ENCODE results near the gene ZFAND2B. TPM values are rescaled to one million over a fixed set of nuclear protein-coding genes. Genes with fewer than 3 reads are reported as not detected.
"Not testable (repeated sequence)": the region's sequence is repeated elsewhere in the genome, so short reads cannot be mapped to it uniquely, and the experiment has no call there.

ZFAND2B gene
- total RNA-seq, 2 donors from 2014 or later = 21.2 to 26.5 TPM

GRCh38 chr2:219198974-219199373 lies 7.6 kb upstream of the ZFAND2B start:
- ATAC-seq (no peak), DNase-seq (no peak)
- intact Hi-C loops (cut with DNase I) = no loop called here

- intact Hi-C loops (cut with DNase I) = no loop called here
- peak in 1 of 2 donors; percentile 86 for ATAC-seq
- DNase-seq = no peak
Observed at GRCh38 chr2:219199470-219200211, 6.9 kb upstream of the ZFAND2B start.

- intact Hi-C loops (cut with DNase I); ATAC-seq; DNase-seq: not testable (repeated sequence)
Observed at GRCh38 chr2:219200502-219201326, 5.9 kb upstream of the ZFAND2B start.

- ATAC-seq; DNase-seq; intact Hi-C loops (cut with DNase I): not testable (repeated sequence)
Observed at GRCh38 chr2:219201331-219201730, 5.3 kb upstream of the ZFAND2B start.

GRCh38 chr2:219204425-219205164 lies 2.0 kb upstream of the ZFAND2B start:
- intact Hi-C loops (cut with DNase I) = no loop called here
- ATAC-seq = no peak
- no peak for DNase-seq

DNA sequence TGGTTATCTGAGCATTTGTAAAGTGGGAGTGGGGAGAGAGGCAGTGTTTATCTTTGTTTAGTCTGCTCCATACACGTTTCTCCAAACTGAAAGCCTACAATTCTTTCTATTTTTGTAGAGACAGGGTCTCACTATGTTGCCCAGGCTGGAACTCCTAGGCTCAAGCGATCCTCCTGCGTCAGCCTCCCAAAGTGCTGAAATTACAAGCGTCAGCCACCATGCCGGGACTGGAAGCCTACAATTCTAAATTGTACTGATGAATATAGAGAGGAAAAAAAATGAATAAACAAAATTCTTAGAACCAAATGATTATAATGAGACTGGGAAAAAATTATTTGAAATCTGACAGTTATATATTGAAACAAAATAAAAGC lies 1.4 kb upstream of the ZFAND2B start:
- no peak for DNase-seq
- no peak for ATAC-seq
- intact Hi-C loops (cut with DNase I) = no loop called here

- ATAC-seq (no peak), DNase-seq (no peak)
- intact Hi-C loops (cut with DNase I) = no loop called here
Observed at GRCh38 chr2:219205981-219206327, 628 bp upstream of the ZFAND2B start.

DNA sequence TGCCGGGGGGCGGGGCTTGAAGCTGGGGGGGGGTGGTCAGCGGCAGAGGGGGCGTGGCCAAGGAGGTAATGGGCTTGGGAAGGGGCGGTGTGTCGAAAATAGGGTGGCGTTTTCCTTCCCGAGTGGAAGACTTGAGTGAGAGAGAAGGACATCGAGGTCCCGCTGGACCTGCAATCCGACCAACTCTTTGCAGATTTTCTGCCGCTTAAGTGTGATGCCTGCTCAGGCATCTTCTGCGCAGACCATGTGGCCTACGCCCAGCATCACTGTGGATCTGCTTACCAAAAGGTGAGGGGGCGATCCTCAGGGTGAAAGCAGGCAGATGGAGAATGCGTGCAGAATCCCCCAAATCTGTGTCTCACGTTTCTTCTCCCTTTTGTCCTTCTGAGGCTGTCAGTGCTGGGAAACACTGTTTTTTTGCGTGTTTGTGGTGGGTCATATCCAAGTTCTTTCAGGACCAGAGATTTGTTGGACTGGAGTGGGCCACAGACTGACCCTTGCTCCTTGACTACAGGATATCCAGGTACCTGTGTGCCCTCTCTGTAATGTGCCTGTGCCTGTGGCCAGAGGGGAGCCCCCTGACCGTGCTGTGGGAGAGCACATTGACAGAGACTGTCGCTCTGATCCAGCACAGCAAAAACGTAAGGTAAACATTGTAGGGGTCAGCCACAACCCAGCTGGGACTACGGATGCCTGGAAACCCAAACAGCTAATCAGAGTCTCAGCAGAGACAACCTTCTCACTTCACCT lies 727 bp downstream of the ZFAND2B start:
- ATAC-seq (no peak), DNase-seq (no peak)
- intact Hi-C loops (cut with DNase I) = no loop called here

GRCh38 chr2:219207884-219208740 lies 1.5 kb downstream of the ZFAND2B start:
- no peak for ATAC-seq
- DNase-seq = no peak
- intact Hi-C loops (cut with DNase I) = no loop called here

DNA sequence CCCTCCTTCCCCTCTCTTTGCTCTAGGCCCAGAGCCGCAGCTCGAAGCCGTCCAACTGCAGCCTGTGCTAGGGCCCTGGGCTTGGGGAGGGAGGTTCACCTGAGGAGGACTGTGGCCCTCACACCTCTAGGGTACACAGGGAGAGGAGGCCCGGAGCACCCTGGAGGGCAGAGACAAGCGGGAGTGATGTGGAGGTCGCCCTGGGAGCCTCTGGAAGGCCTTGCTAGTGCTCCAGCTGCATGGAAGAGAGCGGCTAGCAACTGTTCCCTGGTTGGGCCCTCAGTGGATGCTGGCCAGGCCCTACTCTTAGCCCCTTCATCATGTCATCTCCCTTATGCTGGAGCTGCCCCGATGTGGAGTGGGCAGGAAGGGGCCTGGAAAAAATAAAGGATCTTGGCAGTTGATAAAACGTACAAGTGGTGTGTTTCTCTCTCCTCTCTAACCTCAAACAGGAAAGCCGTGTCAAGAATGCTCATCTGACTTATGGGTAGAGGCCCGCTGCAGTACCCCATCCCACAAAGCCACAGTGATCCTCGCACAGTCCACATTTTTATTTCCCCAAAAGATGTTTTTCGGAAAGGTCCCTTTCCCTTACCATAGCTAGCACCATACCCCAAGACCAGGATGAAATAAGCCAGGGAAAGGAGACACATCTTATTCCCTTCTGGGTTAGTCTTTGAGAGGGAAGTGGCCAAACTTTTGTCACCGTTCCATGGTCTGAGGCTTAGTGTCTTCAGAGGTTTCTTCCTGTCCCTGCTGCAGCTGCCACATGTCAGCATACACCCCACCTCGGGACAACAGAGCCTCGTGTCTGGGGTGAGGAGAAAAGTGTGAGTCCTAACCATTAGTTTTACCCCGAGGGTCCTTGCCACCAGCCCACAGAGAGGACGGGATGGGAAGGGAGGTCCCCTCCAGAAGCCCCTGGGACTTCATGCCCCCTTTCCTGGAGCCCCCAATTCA lies 2.9 kb downstream of the ZFAND2B start:
- DNase-seq (no peak), ATAC-seq (no peak)
- intact Hi-C loops (cut with DNase I) = no loop called here

- intact Hi-C loops (cut with DNase I) = no loop called here
- DNase-seq = no peak
- no peak for ATAC-seq
Observed at GRCh38 chr2:219210196-219210885, 3.8 kb downstream of the ZFAND2B start.

DNA sequence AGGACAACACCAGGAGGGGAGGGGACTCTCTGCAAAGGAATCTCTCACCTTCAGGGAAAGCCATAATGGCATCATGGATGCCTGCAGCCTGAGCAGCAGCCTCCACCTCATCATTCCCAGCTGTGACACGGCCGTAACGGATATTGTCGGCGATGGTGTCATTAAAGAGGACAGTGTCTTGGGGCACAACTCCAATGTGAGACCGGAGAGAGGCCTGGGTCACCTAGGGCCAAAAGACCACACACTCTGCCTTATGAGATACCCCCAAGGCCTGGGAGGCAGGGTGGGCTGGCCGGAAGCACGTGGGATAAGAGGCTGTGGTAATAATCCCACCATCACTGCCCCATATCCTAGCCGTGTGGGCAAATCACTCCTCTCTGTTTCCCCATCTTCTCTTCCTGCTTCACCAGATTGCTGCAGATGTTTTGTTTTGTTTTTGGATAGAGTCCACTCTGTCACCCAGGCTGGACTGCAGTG lies 4.3 kb downstream of the ZFAND2B start:
- intact Hi-C loops (cut with DNase I) = no loop called here
- DNase-seq (no peak), ATAC-seq (no peak)

DNA sequence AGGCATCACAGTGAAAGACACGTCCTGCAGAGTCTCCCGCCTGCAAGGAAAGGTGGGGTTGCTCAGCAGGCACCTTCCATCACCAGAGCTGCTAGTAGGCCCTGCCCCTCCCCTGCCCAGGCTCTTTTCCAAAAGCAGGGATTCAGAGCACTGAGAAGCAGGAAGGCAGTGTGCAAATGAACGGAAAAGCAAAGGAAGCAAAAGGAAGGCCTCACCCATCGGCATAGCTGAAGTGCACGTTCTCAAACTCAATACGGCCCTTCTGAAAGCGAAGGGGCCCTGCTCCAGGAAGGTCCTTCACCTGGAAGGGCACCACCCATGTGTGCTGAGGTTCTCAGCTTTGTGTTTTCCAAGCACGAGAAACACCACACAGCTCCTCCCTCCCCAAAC lies 6.4 kb downstream of the ZFAND2B start:
- intact Hi-C loops (cut with DNase I) = no loop called here
- DNase-seq (no peak), ATAC-seq (no peak)

DNA sequence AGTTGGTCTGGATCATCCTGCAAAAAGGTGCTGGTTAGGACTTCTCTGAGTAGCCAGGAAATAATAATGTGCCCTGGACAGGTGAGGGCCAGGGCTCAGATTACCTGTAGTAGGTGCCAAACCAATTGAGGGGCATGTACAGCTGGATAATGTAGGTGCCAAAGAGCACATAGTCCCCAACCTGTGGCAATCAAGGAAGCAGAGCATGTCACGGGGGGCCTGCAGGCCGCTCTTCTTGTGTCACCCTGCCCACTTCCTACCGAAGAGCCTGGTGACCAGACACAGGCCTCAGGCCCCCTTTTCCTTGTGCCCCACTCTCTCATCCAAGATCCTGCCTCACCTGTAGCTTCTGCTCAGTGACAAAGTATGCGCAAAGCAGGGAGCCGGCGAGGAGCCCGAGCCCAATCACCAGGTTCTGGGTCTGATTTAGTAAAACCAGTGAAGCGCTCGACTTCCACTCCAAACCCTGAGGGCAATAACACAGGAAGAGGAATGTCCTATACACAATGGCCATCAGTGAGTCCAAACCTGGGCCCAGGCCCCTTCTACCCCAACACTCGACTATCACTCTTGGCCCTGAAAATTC lies 7.0 kb downstream of the ZFAND2B start:
- ATAC-seq = no peak
- DNase-seq = no peak
- intact Hi-C loops (cut with DNase I) = no loop called here

- ATAC-seq (no peak), DNase-seq (no peak)
- intact Hi-C loops (cut with DNase I) = no loop called here
Observed at GRCh38 chr2:219214141-219214540, 7.6 kb downstream of the ZFAND2B start.

DNA sequence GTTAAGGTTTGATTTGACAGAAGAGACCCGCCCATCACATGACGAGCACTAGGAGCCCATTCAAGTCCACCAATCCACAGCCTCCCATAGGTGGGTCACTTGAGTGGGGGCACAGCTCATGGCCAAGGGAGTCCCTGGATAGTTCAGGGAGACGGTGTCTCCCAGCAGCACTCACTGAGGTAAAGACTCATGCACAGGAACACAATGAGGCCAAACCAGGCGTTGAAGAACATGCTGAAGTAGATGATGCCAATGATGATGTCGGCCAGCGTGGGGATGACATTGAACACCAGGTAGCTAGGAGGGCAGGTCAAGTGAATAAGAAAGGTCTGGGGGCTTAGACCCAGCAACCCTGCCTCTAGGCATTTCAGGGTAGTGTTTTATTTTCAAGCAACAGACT lies 8.2 kb downstream of the ZFAND2B start:
- ATAC-seq (no peak), DNase-seq (no peak)
- intact Hi-C loops (cut with DNase I) = loop anchor here (5.0 kb wide), 1 partner anchor 37 kb away; the partner anchor contains the start of genes CNPPD1 (in 2 of the 2) and RETREG2 (in 2 of the 2)

Measured in left cardiac atrium (tissue), 4 donors.